GM21528 (cell line): Measurements from ENCODE around the gene SMIM35.
"Not testable (repeated sequence)": the region's sequence is repeated elsewhere in the genome, so short reads cannot be mapped to it uniquely, and the experiment has no call there.

Source experiments
- ATAC-seq: cut with Tn5 transposase; IDR thresholded peaks from one replicate; pipeline ENCODE4 v1.9.1; 2021; ENCODE audit warnings: mild to moderate bottlenecking, moderate library complexity; ENCODE audit not compliant: unreplicated experiment, low FRiP score

The SMIM35 gene

GRCh38 chr11:118082880-118083552 is 3.7 kb downstream of the SMIM35 start:
- no peak for ATAC-seq

- no peak for ATAC-seq
Observed at GRCh38 chr11:118081241-118081958, 5.4 kb downstream of the SMIM35 start.

GRCh38 chr11:118080296-118080695 is 6.5 kb downstream of the SMIM35 start:
- ATAC-seq = no peak

- ATAC-seq = no peak
Observed at GRCh38 chr11:118079491-118079890, 7.3 kb downstream of the SMIM35 start.

- no peak for ATAC-seq
Observed at GRCh38 chr11:118078911-118079411, 7.8 kb downstream of the SMIM35 start.

- no peak for ATAC-seq
Observed at GRCh38 chr11:118076754-118077281, 9.9 kb downstream of the SMIM35 start, which contains the start of gene TMPRSS4. TMPRSS4 (plus strand) TSS chr11:118077078; CDS start chr11:118077303, 225 bp downstream.

- ATAC-seq = no peak
Observed at GRCh38 chr11:118074785-118075184, 12.0 kb downstream of the SMIM35 start.

- ATAC-seq = no peak
Observed at GRCh38 chr11:118074091-118074685, 12.6 kb downstream of the SMIM35 start.

GRCh38 chr11:118073554-118073953 is 13.2 kb downstream of the SMIM35 start:
- ATAC-seq = no peak

- no peak for ATAC-seq
Observed at GRCh38 chr11:118071416-118072030, 15.2 kb downstream of the SMIM35 start.

GRCh38 chr11:118068945-118069612 is 17.7 kb downstream of the SMIM35 start:
- ATAC-seq = no peak

- no peak for ATAC-seq
Observed at GRCh38 chr11:118068206-118068944, 18.4 kb downstream of the SMIM35 start.

GRCh38 chr11:118067006-118067405 is 19.8 kb downstream of the SMIM35 start:
- ATAC-seq = no peak

GRCh38 chr11:118065384-118065783 is 21.4 kb downstream of the SMIM35 start:
- ATAC-seq = no peak

GRCh38 chr11:118064956-118065355 is 21.8 kb downstream of the SMIM35 start:
- no peak for ATAC-seq

- not testable (repeated sequence) for ATAC-seq
Observed at GRCh38 chr11:118062631-118063030, 24.1 kb downstream of the SMIM35 start.

GRCh38 chr11:118062181-118062580 is 24.6 kb downstream of the SMIM35 start:
- not testable (repeated sequence) for ATAC-seq

- ATAC-seq = no peak
Observed at GRCh38 chr11:118061586-118062125, 25.1 kb downstream of the SMIM35 start.

GRCh38 chr11:118060869-118061268 is 25.9 kb downstream of the SMIM35 start:
- ATAC-seq = no peak
